C4-2B (cell line): ENCODE measurements around the gene PLSCR5.

Source experiments
- ZFX ChIP-seq: fragments of 450-650 bp; IDR thresholded peaks from 2 replicates; pipeline ENCODE4 v1.6.1; 2017
- TF ChIP-seq, protein P1 (sequence below): fragments of 450-650 bp; conservative IDR thresholded peaks from 2 replicates; pipeline ENCODE4 v1.5.1; 2017; ENCODE audit warnings: mild to moderate bottlenecking

DNA sequence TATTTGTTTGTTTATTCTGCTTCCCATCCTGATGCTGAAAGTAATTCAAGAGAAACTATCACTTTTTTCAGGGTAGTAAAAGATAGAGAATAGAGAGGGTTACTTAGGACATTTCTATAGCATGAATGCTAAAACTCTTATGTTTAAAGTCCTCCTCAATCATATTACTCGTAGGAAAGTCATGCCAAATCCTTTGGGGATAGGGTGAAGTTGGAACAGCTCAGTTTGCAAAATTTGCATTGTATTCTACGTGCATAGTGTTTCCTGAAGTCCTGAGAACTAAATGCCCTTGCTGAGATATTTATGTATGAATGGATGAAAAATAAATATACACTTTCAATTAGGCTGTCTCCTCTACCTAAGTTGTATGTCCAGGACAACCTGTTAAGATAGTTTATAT, 14.6 kb downstream of the PLSCR5 start:
- TF ChIP-seq, protein P1, sequence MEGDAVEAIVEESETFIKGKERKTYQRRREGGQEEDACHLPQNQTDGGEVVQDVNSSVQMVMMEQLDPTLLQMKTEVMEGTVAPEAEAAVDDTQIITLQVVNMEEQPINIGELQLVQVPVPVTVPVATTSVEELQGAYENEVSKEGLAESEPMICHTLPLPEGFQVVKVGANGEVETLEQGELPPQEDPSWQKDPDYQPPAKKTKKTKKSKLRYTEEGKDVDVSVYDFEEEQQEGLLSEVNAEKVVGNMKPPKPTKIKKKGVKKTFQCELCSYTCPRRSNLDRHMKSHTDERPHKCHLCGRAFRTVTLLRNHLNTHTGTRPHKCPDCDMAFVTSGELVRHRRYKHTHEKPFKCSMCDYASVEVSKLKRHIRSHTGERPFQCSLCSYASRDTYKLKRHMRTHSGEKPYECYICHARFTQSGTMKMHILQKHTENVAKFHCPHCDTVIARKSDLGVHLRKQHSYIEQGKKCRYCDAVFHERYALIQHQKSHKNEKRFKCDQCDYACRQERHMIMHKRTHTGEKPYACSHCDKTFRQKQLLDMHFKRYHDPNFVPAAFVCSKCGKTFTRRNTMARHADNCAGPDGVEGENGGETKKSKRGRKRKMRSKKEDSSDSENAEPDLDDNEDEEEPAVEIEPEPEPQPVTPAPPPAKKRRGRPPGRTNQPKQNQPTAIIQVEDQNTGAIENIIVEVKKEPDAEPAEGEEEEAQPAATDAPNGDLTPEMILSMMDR = no peak
- no peak for TF ChIP-seq ZFX
